HEK293 (cell line): Measurements from ENCODE around the gene HIVEP2.

Source experiments
- CTCF ChIA-PET: fragments of 350-600 bp; formaldehyde crosslinking; extraction: SDS; loops from one replicate; lab custom pipeline; 2021; ENCODE audit warnings: antibody characterized with exemption; lab: Yijun Ruan, JAX
- POLR2A ChIA-PET: fragments of 300-600 bp; formaldehyde crosslinking; extraction: SDS; loops from one replicate; lab custom pipeline; 2020; ENCODE audit warnings: antibody characterized with exemption, inconsistent platforms; lab: Yijun Ruan, JAX
- H3K27ac ChIP-seq: fragments of 200-500 bp; sonication (Bioruptor generic); 2 replicates; pipeline ENCODE4 v1.5.1; 2014; ENCODE audit warnings: low read depth, low read length, control low read depth, inconsistent platforms; ENCODE audit errors: extremely low read depth
- H3K36me3 ChIP-seq, 2 experiments: fragments of 200-500 bp in 1 of 2; sonication (Bioruptor generic) in 1 of 2; 1 replicate in 1 of 2; 2 replicates in 1 of 2; pipeline ENCODE4 v1.5.1; 2014 to 2017; ENCODE audit warnings: inconsistent platforms in 2 of 2, low read length in 2 of 2; ENCODE audit not compliant: control insufficient read depth in 2 of 2, insufficient read depth in 1 of 2
- H3K4me1 ChIP-seq: fragments of 200-500 bp; sonication (Bioruptor generic); 2 replicates; pipeline ENCODE4 v1.5.1; 2014; ENCODE audit warnings: mild to moderate bottlenecking, low read length, inconsistent platforms; ENCODE audit not compliant: control insufficient read depth, insufficient read depth
- H3K4me3 ChIP-seq: 2 replicates; pipeline ENCODE4 v1.5.1; 2011; ENCODE audit warnings: low read depth, mild to moderate bottlenecking, control low read depth, low read length, moderate library complexity
- H3K9me3 ChIP-seq: fragments of 200-500 bp; sonication (Bioruptor generic); 2 replicates; pipeline ENCODE4 v1.5.1; 2014; ENCODE audit warnings: low read depth, low read length, inconsistent platforms; ENCODE audit not compliant: control insufficient read depth, insufficient read depth
- HOXA7 ChIP-seq: sonication (generic); formaldehyde crosslinking; IDR thresholded peaks from 2 replicates; pipeline ENCODE4 v1.8.1; 2022; ENCODE audit warnings: missing genetic modification reagents, borderline replicate concordance
- KLF10 ChIP-seq: fragments of 450-650 bp; IDR thresholded peaks from 2 replicates; pipeline ENCODE4 v1.5.1; 2018; ENCODE audit warnings: missing biosample characterization, mild to moderate bottlenecking, missing genetic modification characterization
- PRDM1 ChIP-seq: fragments of 450-650 bp; formaldehyde crosslinking; IDR thresholded peaks from 2 replicates; pipeline ENCODE4; 2016; ENCODE audit warnings: missing biosample characterization, missing genetic modification characterization
- RBAK ChIP-seq: fragments of 450-650 bp; formaldehyde crosslinking; IDR thresholded peaks from 2 replicates; pipeline ENCODE4 v1.5.1; 2016; ENCODE audit warnings: missing biosample characterization, missing genetic modification characterization
- SETDB1 ChIP-seq: IDR thresholded peaks from one replicate; pipeline ENCODE4 v1.6.1; 2017; ENCODE audit warnings: mild to moderate bottlenecking, low read length, moderate library complexity, mixed read lengths; ENCODE audit not compliant: insufficient read length
- YY2 ChIP-seq: fragments of 450-650 bp; formaldehyde crosslinking; IDR thresholded peaks from 2 replicates; pipeline ENCODE4 v1.5.1; 2016; ENCODE audit warnings: missing biosample characterization, missing genetic modification characterization
- ZNF146 ChIP-seq: fragments of 450-650 bp; formaldehyde crosslinking; IDR thresholded peaks from 2 replicates; pipeline ENCODE4 v1.5.1; 2016; ENCODE audit warnings: missing biosample characterization, missing genetic modification characterization
- ZNF16 ChIP-seq: fragments of 450-650 bp; formaldehyde crosslinking; IDR thresholded peaks from 2 replicates; pipeline ENCODE4 v1.5.1; 2016; ENCODE audit warnings: low read depth, missing biosample characterization, missing genetic modification characterization
- ZNF211 ChIP-seq: fragments of 450-650 bp; formaldehyde crosslinking; IDR thresholded peaks from 2 replicates; pipeline ENCODE4 v1.5.1; 2016; ENCODE audit warnings: low read depth, missing biosample characterization, missing genetic modification characterization
- ZNF223 ChIP-seq: fragments of 450-650 bp; formaldehyde crosslinking; IDR thresholded peaks from 2 replicates; pipeline ENCODE4 v1.5.1; 2016; ENCODE audit warnings: missing biosample characterization, missing genetic modification characterization
- ZNF23 ChIP-seq: fragments of 450-650 bp; formaldehyde crosslinking; IDR thresholded peaks from 2 replicates; pipeline ENCODE4 v1.5.1; 2016; ENCODE audit warnings: missing biosample characterization, missing genetic modification characterization, borderline replicate concordance
- ZNF266 ChIP-seq: fragments of 450-650 bp; formaldehyde crosslinking; IDR thresholded peaks from 2 replicates; pipeline ENCODE4 v1.5.1; 2016; ENCODE audit warnings: missing biosample characterization, missing genetic modification characterization, low read depth
- ZNF302 ChIP-seq: fragments of 450-650 bp; formaldehyde crosslinking; IDR thresholded peaks from 2 replicates; pipeline ENCODE4 v1.5.1; 2016; ENCODE audit warnings: missing biosample characterization, missing genetic modification characterization, low read depth
- ZNF596 ChIP-seq: fragments of 450-650 bp; IDR thresholded peaks from 2 replicates; pipeline ENCODE4 v1.5.0; 2018; ENCODE audit warnings: missing biosample characterization, mild to moderate bottlenecking, missing genetic modification characterization, moderate library complexity
- ZNF626 ChIP-seq: fragments of 450-650 bp; sonication (Bioruptor Pico); formaldehyde crosslinking; IDR thresholded peaks from 2 replicates; pipeline ENCODE4 v1.5.1; 2018; ENCODE audit warnings: missing biosample characterization, missing genetic modification characterization, inconsistent platforms
- ZNF654 ChIP-seq: fragments of 450-650 bp; formaldehyde crosslinking; IDR thresholded peaks from 2 replicates; pipeline ENCODE4 v1.5.1; 2016; ENCODE audit warnings: low read depth, missing biosample characterization, missing genetic modification characterization
- ZNF747 ChIP-seq: fragments of 450-650 bp; formaldehyde crosslinking; IDR thresholded peaks from 2 replicates; pipeline ENCODE4 v1.5.1; 2016; ENCODE audit warnings: missing biosample characterization, missing genetic modification characterization
- ZSCAN16 ChIP-seq: fragments of 450-650 bp; formaldehyde crosslinking; IDR thresholded peaks from 2 replicates; pipeline ENCODE4 v1.5.1; 2016; ENCODE audit warnings: missing biosample characterization, missing genetic modification characterization
- ZSCAN23 ChIP-seq: fragments of 450-650 bp; formaldehyde crosslinking; IDR thresholded peaks from 2 replicates; pipeline ENCODE4 v1.5.1; 2016; ENCODE audit warnings: missing biosample characterization, missing genetic modification characterization
- ZXDB ChIP-seq: fragments of 450-650 bp; formaldehyde crosslinking; IDR thresholded peaks from 2 replicates; pipeline ENCODE4 v1.5.1; 2016; ENCODE audit warnings: missing biosample characterization, missing genetic modification characterization
- TF ChIP-seq, protein P1 (sequence below): fragments of 450-650 bp; IDR thresholded peaks from 2 replicates; pipeline ENCODE4 v1.5.1; 2018; ENCODE audit warnings: missing biosample characterization, missing genetic modification characterization
- TF ChIP-seq, protein P2 (sequence below): fragments of 450-650 bp; formaldehyde crosslinking; IDR thresholded peaks from 2 replicates; pipeline ENCODE4 v1.5.1; 2016; ENCODE audit warnings: missing biosample characterization, missing genetic modification characterization
- TF ChIP-seq, protein P3 (sequence below): fragments of 450-650 bp; formaldehyde crosslinking; IDR thresholded peaks from 2 replicates; pipeline ENCODE4 v1.5.1; 2016; ENCODE audit warnings: missing biosample characterization, missing genetic modification characterization
- TF ChIP-seq, protein P4 (sequence below): fragments of 450-650 bp; formaldehyde crosslinking; IDR thresholded peaks from 2 replicates; pipeline ENCODE4 v1.5.1; 2017; ENCODE audit warnings: missing biosample characterization, missing genetic modification characterization
- TF ChIP-seq, protein P5 (sequence below): fragments of 450-650 bp; formaldehyde crosslinking; IDR thresholded peaks from 2 replicates; pipeline ENCODE4 v1.5.1; 2016; ENCODE audit warnings: missing biosample characterization, missing genetic modification characterization
- TF ChIP-seq, protein P6 (sequence below): fragments of 450-650 bp; formaldehyde crosslinking; IDR thresholded peaks from 2 replicates; pipeline ENCODE4; 2016; ENCODE audit warnings: missing biosample characterization, missing genetic modification characterization

HIVEP2 gene

DNA sequence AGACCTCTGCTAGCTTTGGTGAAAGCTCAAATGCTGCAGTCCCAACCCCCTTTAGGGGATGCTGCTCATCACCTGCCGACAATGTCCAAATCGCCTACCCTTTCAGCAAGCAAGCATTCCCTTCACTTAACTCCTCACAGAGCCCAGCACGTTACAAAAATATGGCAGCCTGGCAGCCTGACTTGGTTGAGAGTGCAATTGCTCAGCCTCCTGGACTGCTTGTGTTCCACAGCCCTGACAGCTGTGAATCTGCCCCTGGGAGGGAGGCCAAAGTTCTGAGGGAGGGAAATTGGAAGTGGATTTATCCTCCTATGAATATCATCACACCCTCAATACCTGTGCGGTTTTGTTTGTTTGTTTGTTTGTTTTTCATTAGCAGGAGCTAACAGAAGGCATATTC, 231.0 kb downstream of the HIVEP2 start:
- CTCF ChIA-PET = interaction anchor here (0.7 kb wide), 1 partner anchor 217 kb away, joined by 3 read pairs; no protein-coding TSS in a partner anchor

DNA sequence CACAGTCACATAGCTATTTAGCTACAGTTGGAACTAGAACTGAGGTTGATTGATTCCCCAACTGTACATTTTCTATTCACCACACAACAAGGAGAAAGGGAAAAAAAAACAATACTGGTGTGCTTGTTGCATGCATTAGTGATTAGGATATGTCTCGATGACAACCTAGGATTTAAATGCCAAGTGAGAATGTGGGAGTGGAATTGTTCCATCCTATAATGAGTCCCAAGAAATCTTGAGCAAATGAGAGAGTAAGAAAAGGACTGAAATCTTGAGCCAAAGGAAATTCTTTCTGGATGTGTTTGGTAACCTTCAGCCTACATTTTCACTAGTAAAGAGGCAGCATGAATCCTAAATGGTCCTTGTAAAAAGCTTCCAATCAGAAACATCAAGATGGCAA, 232.7 kb downstream of the HIVEP2 start:
- Histone ChIP-seq H3K9me3 (no peaks in the 10 kb centered on the region), H3K4me1 (peaks cover 6% of the 10 kb centered on the region; the same call in 1 of the 2 replicates), H3K4me3 (no peak overlapping the region), H3K27ac (no peak overlapping the region), H3K36me3 (no peaks in the 10 kb centered on the region)
- ChIA-PET POLR2A (no interaction called here), CTCF (interaction anchor here (1.1 kb wide), 1 partner anchor 25 kb away, joined by 7 read pairs; no protein-coding TSS in a partner anchor)
- TF ChIP-seq, protein P1, sequence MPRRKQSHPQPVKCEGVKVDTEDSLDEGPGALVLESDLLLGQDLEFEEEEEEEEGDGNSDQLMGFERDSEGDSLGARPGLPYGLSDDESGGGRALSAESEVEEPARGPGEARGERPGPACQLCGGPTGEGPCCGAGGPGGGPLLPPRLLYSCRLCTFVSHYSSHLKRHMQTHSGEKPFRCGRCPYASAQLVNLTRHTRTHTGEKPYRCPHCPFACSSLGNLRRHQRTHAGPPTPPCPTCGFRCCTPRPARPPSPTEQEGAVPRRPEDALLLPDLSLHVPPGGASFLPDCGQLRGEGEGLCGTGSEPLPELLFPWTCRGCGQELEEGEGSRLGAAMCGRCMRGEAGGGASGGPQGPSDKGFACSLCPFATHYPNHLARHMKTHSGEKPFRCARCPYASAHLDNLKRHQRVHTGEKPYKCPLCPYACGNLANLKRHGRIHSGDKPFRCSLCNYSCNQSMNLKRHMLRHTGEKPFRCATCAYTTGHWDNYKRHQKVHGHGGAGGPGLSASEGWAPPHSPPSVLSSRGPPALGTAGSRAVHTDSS = no peak
- no peak for TF ChIP-seq ZSCAN16 (tag by site-specific recombination)
- no peak for TF ChIP-seq ZNF626 (tag by site-specific recombination)
- TF ChIP-seq, protein P2, sequence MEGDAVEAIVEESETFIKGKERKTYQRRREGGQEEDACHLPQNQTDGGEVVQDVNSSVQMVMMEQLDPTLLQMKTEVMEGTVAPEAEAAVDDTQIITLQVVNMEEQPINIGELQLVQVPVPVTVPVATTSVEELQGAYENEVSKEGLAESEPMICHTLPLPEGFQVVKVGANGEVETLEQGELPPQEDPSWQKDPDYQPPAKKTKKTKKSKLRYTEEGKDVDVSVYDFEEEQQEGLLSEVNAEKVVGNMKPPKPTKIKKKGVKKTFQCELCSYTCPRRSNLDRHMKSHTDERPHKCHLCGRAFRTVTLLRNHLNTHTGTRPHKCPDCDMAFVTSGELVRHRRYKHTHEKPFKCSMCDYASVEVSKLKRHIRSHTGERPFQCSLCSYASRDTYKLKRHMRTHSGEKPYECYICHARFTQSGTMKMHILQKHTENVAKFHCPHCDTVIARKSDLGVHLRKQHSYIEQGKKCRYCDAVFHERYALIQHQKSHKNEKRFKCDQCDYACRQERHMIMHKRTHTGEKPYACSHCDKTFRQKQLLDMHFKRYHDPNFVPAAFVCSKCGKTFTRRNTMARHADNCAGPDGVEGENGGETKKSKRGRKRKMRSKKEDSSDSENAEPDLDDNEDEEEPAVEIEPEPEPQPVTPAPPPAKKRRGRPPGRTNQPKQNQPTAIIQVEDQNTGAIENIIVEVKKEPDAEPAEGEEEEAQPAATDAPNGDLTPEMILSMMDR = no peak
- TF ChIP-seq, protein P3, sequence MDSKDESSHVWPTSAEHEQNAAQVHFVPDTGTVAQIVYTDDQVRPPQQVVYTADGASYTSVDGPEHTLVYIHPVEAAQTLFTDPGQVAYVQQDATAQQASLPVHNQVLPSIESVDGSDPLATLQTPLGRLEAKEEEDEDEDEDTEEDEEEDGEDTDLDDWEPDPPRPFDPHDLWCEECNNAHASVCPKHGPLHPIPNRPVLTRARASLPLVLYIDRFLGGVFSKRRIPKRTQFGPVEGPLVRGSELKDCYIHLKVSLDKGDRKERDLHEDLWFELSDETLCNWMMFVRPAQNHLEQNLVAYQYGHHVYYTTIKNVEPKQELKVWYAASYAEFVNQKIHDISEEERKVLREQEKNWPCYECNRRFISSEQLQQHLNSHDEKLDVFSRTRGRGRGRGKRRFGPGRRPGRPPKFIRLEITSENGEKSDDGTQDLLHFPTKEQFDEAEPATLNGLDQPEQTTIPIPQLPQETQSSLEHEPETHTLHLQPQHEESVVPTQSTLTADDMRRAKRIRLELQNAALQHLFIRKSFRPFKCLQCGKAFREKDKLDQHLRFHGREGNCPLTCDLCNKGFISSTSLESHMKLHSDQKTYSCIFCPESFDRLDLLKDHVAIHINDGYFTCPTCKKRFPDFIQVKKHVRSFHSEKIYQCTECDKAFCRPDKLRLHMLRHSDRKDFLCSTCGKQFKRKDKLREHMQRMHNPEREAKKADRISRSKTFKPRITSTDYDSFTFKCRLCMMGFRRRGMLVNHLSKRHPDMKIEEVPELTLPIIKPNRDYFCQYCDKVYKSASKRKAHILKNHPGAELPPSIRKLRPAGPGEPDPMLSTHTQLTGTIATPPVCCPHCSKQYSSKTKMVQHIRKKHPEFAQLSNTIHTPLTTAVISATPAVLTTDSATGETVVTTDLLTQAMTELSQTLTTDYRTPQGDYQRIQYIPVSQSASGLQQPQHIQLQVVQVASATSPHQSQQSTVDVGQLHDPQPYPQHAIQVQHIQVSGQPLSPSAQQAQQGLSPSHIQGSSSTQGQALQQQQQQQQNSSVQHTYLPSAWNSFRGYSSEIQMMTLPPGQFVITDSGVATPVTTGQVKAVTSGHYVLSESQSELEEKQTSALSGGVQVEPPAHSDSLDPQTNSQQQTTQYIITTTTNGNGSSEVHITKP = no peak
- TF ChIP-seq ZNF223 = no peak
- TF ChIP-seq ZNF211 (tag by site-specific recombination) = no peak
- TF ChIP-seq, protein P4, sequence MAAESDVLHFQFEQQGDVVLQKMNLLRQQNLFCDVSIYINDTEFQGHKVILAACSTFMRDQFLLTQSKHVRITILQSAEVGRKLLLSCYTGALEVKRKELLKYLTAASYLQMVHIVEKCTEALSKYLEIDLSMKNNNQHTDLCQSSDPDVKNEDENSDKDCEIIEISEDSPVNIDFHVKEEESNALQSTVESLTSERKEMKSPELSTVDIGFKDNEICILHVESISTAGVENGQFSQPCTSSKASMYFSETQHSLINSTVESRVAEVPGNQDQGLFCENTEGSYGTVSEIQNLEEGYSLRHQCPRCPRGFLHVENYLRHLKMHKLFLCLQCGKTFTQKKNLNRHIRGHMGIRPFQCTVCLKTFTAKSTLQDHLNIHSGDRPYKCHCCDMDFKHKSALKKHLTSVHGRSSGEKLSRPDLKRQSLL = no peak
- no peak for TF ChIP-seq KLF10 (tag by site-specific recombination)
- TF ChIP-seq, protein P5, sequence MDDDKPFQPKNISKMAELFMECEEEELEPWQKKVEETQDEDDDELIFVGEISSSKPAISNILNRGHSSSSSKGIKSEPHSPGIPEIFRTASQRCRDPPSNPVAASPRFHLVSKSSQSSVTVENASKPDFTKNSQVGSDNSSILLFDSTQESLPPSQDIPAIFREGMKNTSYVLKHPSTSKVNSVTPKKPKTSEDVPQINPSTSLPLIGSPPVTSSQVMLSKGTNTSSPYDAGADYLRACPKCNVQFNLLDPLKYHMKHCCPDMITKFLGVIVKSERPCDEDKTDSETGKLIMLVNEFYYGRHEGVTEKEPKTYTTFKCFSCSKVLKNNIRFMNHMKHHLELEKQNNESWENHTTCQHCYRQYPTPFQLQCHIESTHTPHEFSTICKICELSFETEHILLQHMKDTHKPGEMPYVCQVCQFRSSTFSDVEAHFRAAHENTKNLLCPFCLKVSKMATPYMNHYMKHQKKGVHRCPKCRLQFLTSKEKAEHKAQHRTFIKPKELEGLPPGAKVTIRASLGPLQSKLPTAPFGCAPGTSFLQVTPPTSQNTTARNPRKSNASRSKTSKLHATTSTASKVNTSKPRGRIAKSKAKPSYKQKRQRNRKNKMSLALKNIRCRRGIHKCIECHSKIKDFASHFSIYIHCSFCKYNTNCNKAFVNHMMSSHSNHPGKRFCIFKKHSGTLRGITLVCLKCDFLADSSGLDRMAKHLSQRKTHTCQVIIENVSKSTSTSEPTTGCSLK (tag by site-specific recombination) = no peak

More for the DNA sequence above, 231.0 kb downstream of the HIVEP2 start:
- TF ChIP-seq YY2 (tag by site-specific recombination) (no peak), RBAK (no peak), HOXA7 (CRISPR knock-in tag) (no peak), ZNF747 (tag by site-specific recombination) (no peak), SETDB1 (no peak), ZNF596 (tag by site-specific recombination) (no peak), PRDM1 (tag by site-specific recombination) (no peak), ZSCAN23 (tag by site-specific recombination) (no peak), ZNF146 (tag by site-specific recombination) (no peak), ZNF16 (tag by site-specific recombination) (no peak), ZNF654 (tag by site-specific recombination) (no peak), ZNF23 (tag by site-specific recombination) (no peak), ZXDB (tag by site-specific recombination) (no peak), ZNF302 (no peak), ZNF266 (no peak)
- TF ChIP-seq, protein P6, sequence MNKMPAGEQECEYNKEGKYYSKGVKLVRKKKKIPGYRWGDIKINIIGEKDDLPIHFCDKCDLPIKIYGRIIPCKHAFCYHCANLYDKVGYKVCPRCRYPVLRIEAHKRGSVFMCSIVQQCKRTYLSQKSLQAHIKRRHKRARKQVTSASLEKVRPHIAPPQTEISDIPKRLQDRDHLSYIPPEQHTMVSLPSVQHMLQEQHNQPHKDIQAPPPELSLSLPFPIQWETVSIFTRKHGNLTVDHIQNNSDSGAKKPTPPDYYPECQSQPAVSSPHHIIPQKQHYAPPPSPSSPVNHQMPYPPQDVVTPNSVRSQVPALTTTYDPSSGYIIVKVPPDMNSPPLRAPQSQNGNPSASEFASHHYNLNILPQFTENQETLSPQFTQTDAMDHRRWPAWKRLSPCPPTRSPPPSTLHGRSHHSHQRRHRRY = no peak
- TF ChIP-seq, protein P2 = no peak
- TF ChIP-seq, all 188 proteins: peak for 0
- no peak overlapping the region for H3K4me3 ChIP-seq
- H3K36me3 ChIP-seq = no peaks in the 10 kb centered on the region
- H3K27ac ChIP-seq = no peak overlapping the region
- POLR2A ChIA-PET = no interaction called here
- no peaks in the 10 kb centered on the region for H3K9me3 ChIP-seq
- peaks cover 6% of the 10 kb centered on the region; the same call in 1 of the 2 replicates for H3K4me1 ChIP-seq
